ENCODE measurements around the gene NOSIP.

GRCh38 chr19:49530708-49531107, 49.6 kb downstream of the NOSIP start:
- TF ChIP-seq, protein P1, sequence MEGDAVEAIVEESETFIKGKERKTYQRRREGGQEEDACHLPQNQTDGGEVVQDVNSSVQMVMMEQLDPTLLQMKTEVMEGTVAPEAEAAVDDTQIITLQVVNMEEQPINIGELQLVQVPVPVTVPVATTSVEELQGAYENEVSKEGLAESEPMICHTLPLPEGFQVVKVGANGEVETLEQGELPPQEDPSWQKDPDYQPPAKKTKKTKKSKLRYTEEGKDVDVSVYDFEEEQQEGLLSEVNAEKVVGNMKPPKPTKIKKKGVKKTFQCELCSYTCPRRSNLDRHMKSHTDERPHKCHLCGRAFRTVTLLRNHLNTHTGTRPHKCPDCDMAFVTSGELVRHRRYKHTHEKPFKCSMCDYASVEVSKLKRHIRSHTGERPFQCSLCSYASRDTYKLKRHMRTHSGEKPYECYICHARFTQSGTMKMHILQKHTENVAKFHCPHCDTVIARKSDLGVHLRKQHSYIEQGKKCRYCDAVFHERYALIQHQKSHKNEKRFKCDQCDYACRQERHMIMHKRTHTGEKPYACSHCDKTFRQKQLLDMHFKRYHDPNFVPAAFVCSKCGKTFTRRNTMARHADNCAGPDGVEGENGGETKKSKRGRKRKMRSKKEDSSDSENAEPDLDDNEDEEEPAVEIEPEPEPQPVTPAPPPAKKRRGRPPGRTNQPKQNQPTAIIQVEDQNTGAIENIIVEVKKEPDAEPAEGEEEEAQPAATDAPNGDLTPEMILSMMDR (IDR thresholded peaks at IDR 0.05) = no peak
- TF ChIP-seq POLR2AphosphoS5 (IDR thresholded peaks at IDR 0.05) (no peak), POLR2A (IDR thresholded peaks at IDR 0.05) (no peak), EP300 (IDR thresholded peaks at IDR 0.05) (no peak)

Data from upper lobe of left lung (tissue), 4 donors.